Calu3 (cell line): ENCODE data around the gene MUC20. TPM values are rescaled to one million over a fixed set of nuclear protein-coding genes. Genes with fewer than 3 reads are reported as not detected.

ENCODE experiments used
- BruUV-seq: library from RNA; stranded (reverse); fragments of 400-500 nt; replicated peaks from 2 replicates; lab custom pipeline; 2021; lab: Mats Ljungman, UMichigan
- CTCF ChIA-PET: fragments of 300-600 bp; sonication (Branson Sonifier 250); formaldehyde crosslinking; loops from one replicate; lab custom pipeline; 2022; ENCODE audit warnings: antibody characterized with exemption; lab: Charles Lee
- DNase-seq: peaks from one replicate; pipeline ENCODE4 v3.0.0; 2022
- H3K27ac Mint-ChIP-seq: one replicate; pipeline ENCODE4 v1.8.0; 2022; ENCODE audit warnings: mixed read lengths; ENCODE audit not compliant: unreplicated experiment
- H3K27me3 Mint-ChIP-seq: one replicate; pipeline ENCODE4 v1.8.0; 2022; ENCODE audit warnings: mixed read lengths; ENCODE audit not compliant: unreplicated experiment
- H3K36me3 Mint-ChIP-seq: one replicate; pipeline ENCODE4 v1.8.0; 2022; ENCODE audit warnings: mild to moderate bottlenecking, moderate library complexity, mixed read lengths; ENCODE audit not compliant: insufficient read depth, unreplicated experiment
- H3K4me1 Mint-ChIP-seq: one replicate; pipeline ENCODE4 v1.8.0; 2022; ENCODE audit warnings: mild to moderate bottlenecking, low read depth, mixed read lengths; ENCODE audit not compliant: unreplicated experiment
- H3K4me3 Mint-ChIP-seq: one replicate; pipeline ENCODE4 v1.8.0; 2022; ENCODE audit warnings: mild to moderate bottlenecking, low read depth, moderate library complexity, mixed read lengths; ENCODE audit not compliant: unreplicated experiment
- H3K9me3 Mint-ChIP-seq: one replicate; pipeline ENCODE4 v1.8.0; 2022; ENCODE audit warnings: low read depth, mixed read lengths; ENCODE audit not compliant: unreplicated experiment
- intact Hi-C: fragments of 100-400 bp; cut with micrococcal nuclease; formaldehyde crosslinking; loops from one replicate; pipeline ENCODE4 v1.10.0; 2022; ENCODE audit not compliant: unreplicated experiment
- total RNA-seq: library from RNA; stranded (reverse); gene quantifications from 2 replicates; pipeline ENCODE4 v1.2.3, GENCODE V29; 2022
- TF ChIP-seq, protein P1 (sequence below): fragments of 200-600 bp; IDR thresholded peaks from one replicate; pipeline ENCODE4 v1.8.0; 2022; ENCODE audit warnings: antibody characterized with exemption; ENCODE audit not compliant: unreplicated experiment

Gene MUC20
- total RNA-seq, 1 experiment from 2014 or later, result 83.1 TPM

- CTCF ChIA-PET, result no interaction called here
- Mint-ChIP-seq H3K27me3 (peaks cover 34% of the 10 kb centered on the region), H3K27ac (no peak overlapping the region), H3K36me3 (no peaks in the 10 kb centered on the region), H3K4me3 (no peak overlapping the region), H3K4me1 (peaks cover 14% of the 10 kb centered on the region), H3K9me3 (no peaks in the 10 kb centered on the region)
- TF ChIP-seq, protein P1, sequence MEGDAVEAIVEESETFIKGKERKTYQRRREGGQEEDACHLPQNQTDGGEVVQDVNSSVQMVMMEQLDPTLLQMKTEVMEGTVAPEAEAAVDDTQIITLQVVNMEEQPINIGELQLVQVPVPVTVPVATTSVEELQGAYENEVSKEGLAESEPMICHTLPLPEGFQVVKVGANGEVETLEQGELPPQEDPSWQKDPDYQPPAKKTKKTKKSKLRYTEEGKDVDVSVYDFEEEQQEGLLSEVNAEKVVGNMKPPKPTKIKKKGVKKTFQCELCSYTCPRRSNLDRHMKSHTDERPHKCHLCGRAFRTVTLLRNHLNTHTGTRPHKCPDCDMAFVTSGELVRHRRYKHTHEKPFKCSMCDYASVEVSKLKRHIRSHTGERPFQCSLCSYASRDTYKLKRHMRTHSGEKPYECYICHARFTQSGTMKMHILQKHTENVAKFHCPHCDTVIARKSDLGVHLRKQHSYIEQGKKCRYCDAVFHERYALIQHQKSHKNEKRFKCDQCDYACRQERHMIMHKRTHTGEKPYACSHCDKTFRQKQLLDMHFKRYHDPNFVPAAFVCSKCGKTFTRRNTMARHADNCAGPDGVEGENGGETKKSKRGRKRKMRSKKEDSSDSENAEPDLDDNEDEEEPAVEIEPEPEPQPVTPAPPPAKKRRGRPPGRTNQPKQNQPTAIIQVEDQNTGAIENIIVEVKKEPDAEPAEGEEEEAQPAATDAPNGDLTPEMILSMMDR, result no peak
- no peak for DNase-seq
- BruUV-seq, result no TSS peak
- intact Hi-C loops, result no loop called here
Observed at GRCh38 chr3:195753581-195753980, 32.8 kb downstream of the MUC20 start.

DNA sequence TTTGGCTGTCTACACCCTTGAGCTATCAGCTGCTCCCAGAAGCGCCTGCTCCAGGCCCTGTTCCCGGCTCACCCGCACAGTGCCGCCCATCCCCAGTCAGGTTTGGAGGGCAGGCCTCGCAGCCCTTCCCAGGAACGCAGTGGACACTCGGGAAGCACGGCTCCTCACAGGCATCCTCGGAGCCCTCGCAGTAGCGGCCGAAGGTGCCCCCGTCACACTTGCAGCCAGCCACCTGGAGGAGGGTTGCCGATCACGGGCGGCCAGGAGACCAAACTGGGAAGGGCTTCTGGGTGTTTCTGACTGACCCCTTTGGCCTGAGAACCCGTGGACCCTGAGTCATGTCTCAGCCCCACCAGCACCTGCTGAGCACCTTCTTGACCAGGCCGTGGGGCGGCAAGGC, 33.4 kb downstream of the MUC20 start:
- Mint-ChIP-seq H3K27me3 (peaks cover 34% of the 10 kb centered on the region), H3K4me1 (peaks cover 14% of the 10 kb centered on the region)

GRCh38 chr3:195754906-195755305, 34.1 kb downstream of the MUC20 start:
- CTCF ChIA-PET, result no interaction called here
- Mint-ChIP-seq H3K4me3 (no peak overlapping the region), H3K4me1 (peaks cover 14% of the 10 kb centered on the region), H3K36me3 (no peaks in the 10 kb centered on the region), H3K27ac (no peak overlapping the region), H3K27me3 (peaks cover 41% of the 10 kb centered on the region), H3K9me3 (no peaks in the 10 kb centered on the region)
- no peak for DNase-seq
- TF ChIP-seq, protein P1, result no peak
- intact Hi-C loops, result no loop called here
- no TSS peak for BruUV-seq

More for the DNA sequence above, 33.4 kb downstream of the MUC20 start:
- Mint-ChIP-seq H3K36me3 (no peaks in the 10 kb centered on the region), H3K4me3 (no peak overlapping the region), H3K9me3 (no peaks in the 10 kb centered on the region), H3K27ac (no peak overlapping the region)
- intact Hi-C loops, result no loop called here
- TF ChIP-seq, protein P1, result no peak
- DNase-seq, result no peak
- CTCF ChIA-PET, result no interaction called here
- no TSS peak for BruUV-seq

GRCh38 chr3:195755391-195755790, 34.6 kb downstream of the MUC20 start:
- H3K27me3 Mint-ChIP-seq, result peaks cover 46% of the 10 kb centered on the region

More at GRCh38 chr3:195755391-195755790, 34.6 kb downstream of the MUC20 start:
- no peak for DNase-seq
- Mint-ChIP-seq H3K27ac (no peak overlapping the region), H3K36me3 (no peaks in the 10 kb centered on the region), H3K4me3 (no peak overlapping the region), H3K9me3 (no peaks in the 10 kb centered on the region), H3K4me1 (peaks cover 14% of the 10 kb centered on the region)
- CTCF ChIA-PET, result no interaction called here
- TF ChIP-seq, protein P1, result no peak
- no TSS peak for BruUV-seq
- intact Hi-C loops, result no loop called here
